Esophagus (tissue), 2 donors: ENCODE results near the gene LRRC59. TPM values are rescaled to one million over a fixed set of nuclear protein-coding genes. Genes with fewer than 3 reads are reported as not detected.
"Not testable (repeated sequence)": the region's sequence is repeated elsewhere in the genome, so short reads cannot be mapped to it uniquely, and the experiment has no call there.

ENCODE experiments used
- H3K27ac ChIP-seq, 2 donors: one replicate each; pipeline ENCODE4 v1.5.1; 2013; ENCODE audit warnings: low read depth in 2 of 2, mild to moderate bottlenecking in 2 of 2, inconsistent platforms in 1 of 2, low read length in 1 of 2, moderate library complexity in 1 of 2
- H3K27me3 ChIP-seq, 2 donors: one replicate each; pipeline ENCODE4 v1.6.1; 2013; ENCODE audit warnings: low read length in 2 of 2, control low read depth in 1 of 2, mild to moderate bottlenecking in 1 of 2; ENCODE audit not compliant: insufficient read depth in 2 of 2, control insufficient read depth in 1 of 2
- H3K36me3 ChIP-seq, 2 donors: one replicate each; pipeline ENCODE4 v1.6.1; 2013; ENCODE audit warnings: low read length in 1 of 2; ENCODE audit not compliant: control insufficient read depth in 2 of 2, insufficient read depth in 2 of 2
- H3K4me1 ChIP-seq, 2 donors: one replicate each; pipeline ENCODE4 v1.6.1; 2013; ENCODE audit warnings: low read length in 1 of 2; ENCODE audit not compliant: control insufficient read depth in 2 of 2, insufficient read depth in 2 of 2
- H3K4me3 ChIP-seq, 2 donors: one replicate each; pipeline ENCODE4 v1.5.1; 2013; ENCODE audit warnings: low read length in 2 of 2, mild to moderate bottlenecking in 2 of 2, low read depth in 1 of 2, moderate library complexity in 1 of 2
- H3K9me3 ChIP-seq, 2 donors: one replicate each; pipeline ENCODE4 v1.6.1; 2013; ENCODE audit warnings: mild to moderate bottlenecking in 2 of 2, low read depth in 1 of 2, low read length in 1 of 2, moderate library complexity in 1 of 2; ENCODE audit not compliant: control insufficient read depth in 2 of 2, insufficient read depth in 1 of 2
- WGBS, 2 donors: extraction: QIAGEN DNeasy Blood & Tissue Kit; methylation state at CpG; one replicate each; pipeline ENCODE4 v1.1.7; 2013; 5-methylcytosine and 5-hydroxymethylcytosine counted together
- polyA plus RNA-seq, 2 donors: library from polyadenylated mRNA; stranded (reverse); fragments of 200-250 nt; gene quantifications; one replicate each; pipeline ENCODE4 v1.2.3, GENCODE V29; 2013
- donor health status: healthy with polysubstance abuse.
- donor health status: Bipolar disorder and iron deficiency.

The LRRC59 gene
- polyA plus RNA-seq, 2 donors = 18.7 to 52.1 TPM

DNA sequence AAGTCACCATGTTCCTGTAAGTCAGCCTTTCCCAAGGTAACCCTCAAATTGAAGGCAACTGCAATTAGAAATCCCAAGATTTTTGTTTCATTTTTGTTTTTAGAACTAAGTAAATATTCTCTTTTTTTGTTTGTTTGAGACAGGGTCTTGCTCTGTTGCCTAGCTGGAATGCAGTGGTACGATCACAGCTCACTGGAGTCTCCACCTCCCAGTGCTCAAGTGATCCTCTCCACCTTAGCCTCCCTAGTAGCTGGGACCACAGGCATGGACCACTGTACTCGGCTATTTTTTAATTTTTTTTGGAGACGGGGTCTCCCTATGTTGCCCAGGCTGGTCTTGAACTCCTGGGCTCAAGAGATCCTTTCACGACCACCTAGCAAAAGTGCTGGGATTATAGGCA lies 10.6 kb upstream of the LRRC59 start:
- no peaks in the 10 kb centered on the region for H3K4me1 ChIP-seq
- H3K4me3 ChIP-seq = no peak overlapping the region
- no peaks in the 10 kb centered on the region for H3K27me3 ChIP-seq
- no peaks in the 10 kb centered on the region for H3K36me3 ChIP-seq
- no peaks in the 10 kb centered on the region for H3K9me3 ChIP-seq
- no peak overlapping the region for H3K27ac ChIP-seq
- 67 to 82% methylated on average over 4 of the region's 4 CpGs for WGBS, 2 donors

- Histone ChIP-seq H3K4me1 (no peaks in the 10 kb centered on the region), H3K27me3 (no peaks in the 10 kb centered on the region), H3K4me3 (no peak overlapping the region), H3K27ac (no peak overlapping the region), H3K9me3 (no peaks in the 10 kb centered on the region), H3K36me3 (no peaks in the 10 kb centered on the region)
- WGBS, 2 donors = 76 to 79% methylated on average over 5 of the region's 5 CpGs
These were observed 9.3 kb upstream of the LRRC59 start for GRCh38 chr17:50406578-50406977.

- not testable (repeated sequence) for H3K27ac ChIP-seq, H3K4me3 ChIP-seq, H3K27me3 ChIP-seq, H3K9me3 ChIP-seq, H3K36me3 ChIP-seq, H3K4me1 ChIP-seq
- WGBS, 2 donors = 83 to 84% methylated on average over 4 of the region's 4 CpGs
These were observed 8.0 kb upstream of the LRRC59 start for GRCh38 chr17:50405351-50405750.

DNA sequence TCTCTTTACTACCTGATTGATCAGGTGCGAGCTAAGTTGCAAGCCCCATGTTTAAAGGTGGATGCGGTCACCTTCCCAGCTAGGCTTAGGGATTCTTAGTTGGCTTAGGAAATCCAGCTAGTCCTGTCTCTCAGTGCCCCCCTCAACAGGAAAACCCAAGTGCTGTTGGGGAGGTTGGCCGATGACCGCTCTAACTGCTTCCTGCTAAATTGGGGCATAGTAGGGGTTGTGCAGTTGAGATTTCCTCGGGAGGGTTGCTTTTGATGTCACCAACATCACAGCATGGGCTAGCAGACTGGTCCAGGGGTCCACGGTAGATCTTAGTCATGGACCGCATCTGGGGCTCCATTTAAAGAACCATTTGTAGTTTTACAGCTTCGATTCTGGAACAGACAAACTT lies 2.3 kb upstream of the LRRC59 start:
- H3K4me1 ChIP-seq, H3K9me3 ChIP-seq, H3K36me3 ChIP-seq, H3K27me3 ChIP-seq, H3K27ac ChIP-seq, H3K4me3 ChIP-seq: not testable (repeated sequence)
- 94 to 95% methylated on average over 8 of the region's 8 CpGs for WGBS, 2 donors

- H3K4me1 ChIP-seq, H3K9me3 ChIP-seq, H3K4me3 ChIP-seq, H3K36me3 ChIP-seq, H3K27ac ChIP-seq, H3K27me3 ChIP-seq: not testable (repeated sequence)
- WGBS, 2 donors = 93 to 94% methylated on average over 3 of the region's 3 CpGs
These were observed 1.3 kb upstream of the LRRC59 start for GRCh38 chr17:50398672-50399071.

DNA sequence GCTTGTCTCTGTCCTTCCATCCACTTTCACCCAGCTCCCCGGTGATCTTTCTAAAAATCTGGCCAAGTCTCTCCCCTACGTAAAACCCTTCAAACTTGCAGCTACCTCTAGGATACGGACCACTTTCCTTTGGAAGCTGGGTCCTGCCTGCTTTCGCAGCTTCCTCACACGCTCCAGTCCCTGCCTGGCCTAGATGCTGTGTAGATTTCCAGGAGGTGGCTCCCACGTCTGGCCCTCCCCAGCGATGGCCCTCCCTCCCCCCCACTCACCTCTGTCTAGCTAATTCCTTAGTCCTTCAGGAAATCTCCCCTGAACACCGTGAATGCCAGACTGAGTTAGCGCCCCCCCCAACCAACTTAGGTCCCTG lies 579 bp upstream of the LRRC59 start:
- peaks cover 0 to 9% of the 10 kb centered on the region in 2 donors for H3K4me1 ChIP-seq
- peaks cover 13 to 15% of the 10 kb centered on the region in 2 donors for H3K36me3 ChIP-seq
- H3K9me3 ChIP-seq = peaks cover 0 to 2% of the 10 kb centered on the region in 2 donors
- 57 to 60% methylated on average over 9 of the region's 9 CpGs for WGBS, 2 donors
- no peak overlapping the region for H3K27ac ChIP-seq
- no peak overlapping the region for H3K4me3 ChIP-seq
- no peaks in the 10 kb centered on the region for H3K27me3 ChIP-seq

- Histone ChIP-seq H3K4me1 (peaks cover 0 to 9% of the 10 kb centered on the region in 2 donors), H3K4me3 (peak overlapping the region; percentile 86 to 100), H3K9me3 (peaks cover 0 to 2% of the 10 kb centered on the region in 2 donors), H3K27me3 (no peaks in the 10 kb centered on the region), H3K36me3 (peaks cover 22 to 26% of the 10 kb centered on the region in 2 donors), H3K27ac (peak overlapping the region; percentile 90 to 93)
- WGBS, 2 donors = 3 to 7% methylated on average over 30 of the region's 30 CpGs
These were observed 837 bp downstream of the LRRC59 start for GRCh38 chr17:50396261-50397110.

DNA sequence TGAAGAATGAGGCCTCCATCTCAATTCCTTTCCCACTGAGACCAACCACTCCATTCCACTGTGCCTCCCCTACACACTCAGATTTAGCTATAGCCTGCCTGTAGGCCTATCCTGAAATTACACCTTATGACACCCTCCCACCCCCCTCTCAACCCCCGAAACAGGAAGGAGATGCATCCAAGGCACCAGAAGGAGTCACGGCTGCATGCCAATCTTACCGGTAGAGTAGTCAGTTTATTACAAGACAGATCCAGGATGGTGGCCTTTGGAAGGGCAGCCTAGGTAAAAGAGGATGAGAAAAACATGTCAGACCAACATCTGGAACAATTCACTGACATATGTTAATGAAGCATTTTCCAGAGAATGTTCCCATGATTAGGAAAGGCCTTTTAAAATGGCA lies 2.6 kb downstream of the LRRC59 start:
- Histone ChIP-seq H3K4me1 (peaks cover 0 to 9% of the 10 kb centered on the region in 2 donors), H3K27ac (no peak overlapping the region), H3K27me3 (no peaks in the 10 kb centered on the region), H3K4me3 (no peak overlapping the region), H3K9me3 (peaks cover 0 to 2% of the 10 kb centered on the region in 2 donors), H3K36me3 (peaks cover 22 to 33% of the 10 kb centered on the region in 2 donors)
- WGBS, 2 donors = 28 to 30% methylated on average over 3 of the region's 3 CpGs

DNA sequence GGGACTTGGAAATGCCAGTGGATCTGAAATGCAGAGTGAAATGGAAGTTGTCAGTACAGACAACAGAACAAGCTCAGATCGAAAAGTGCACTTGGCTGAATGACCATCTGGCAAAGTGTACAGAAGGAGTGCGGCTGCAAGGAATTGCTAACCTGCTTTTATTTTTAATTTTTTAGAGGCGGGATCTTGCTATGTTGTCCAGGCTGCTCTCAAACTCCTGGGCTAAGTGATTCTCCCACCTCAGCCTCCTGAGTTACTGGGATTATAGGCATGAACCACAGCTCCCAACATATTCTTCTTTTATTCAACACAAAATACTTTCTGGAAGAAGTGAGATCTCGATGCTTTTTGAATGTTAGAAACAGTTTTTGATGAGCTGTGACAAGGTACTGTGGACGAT lies 3.6 kb downstream of the LRRC59 start:
- Histone ChIP-seq H3K4me3 (no peak overlapping the region), H3K36me3 (peaks cover 22 to 37% of the 10 kb centered on the region in 2 donors), H3K9me3 (peaks cover 0 to 2% of the 10 kb centered on the region in 2 donors), H3K27me3 (no peaks in the 10 kb centered on the region), H3K27ac (no peak overlapping the region), H3K4me1 (peaks cover 0 to 9% of the 10 kb centered on the region in 2 donors)
- WGBS, 2 donors = 88 to 93% methylated on average over 5 of the region's 5 CpGs

GRCh38 chr17:50392621-50393020 lies 4.7 kb downstream of the LRRC59 start:
- H3K9me3 ChIP-seq = peaks cover 0 to 2% of the 10 kb centered on the region in 2 donors
- H3K4me3 ChIP-seq = no peak overlapping the region
- H3K27ac ChIP-seq = no peak overlapping the region
- H3K4me1 ChIP-seq = peaks cover 0 to 9% of the 10 kb centered on the region in 2 donors
- peaks cover 28 to 45% of the 10 kb centered on the region in 2 donors for H3K36me3 ChIP-seq
- WGBS, 2 donors = 72 to 86% methylated on average over 6 of the region's 6 CpGs
- no peaks in the 10 kb centered on the region for H3K27me3 ChIP-seq
